HG03565 (cell line): ENCODE data around the gene LHPP.

ENCODE experiments used
- ATAC-seq: cut with Tn5 transposase; IDR thresholded peaks from one replicate; pipeline ENCODE4 v1.9.1; 2021; ENCODE audit warnings: mild to moderate bottlenecking, moderate library complexity; ENCODE audit not compliant: unreplicated experiment

Gene LHPP

DNA sequence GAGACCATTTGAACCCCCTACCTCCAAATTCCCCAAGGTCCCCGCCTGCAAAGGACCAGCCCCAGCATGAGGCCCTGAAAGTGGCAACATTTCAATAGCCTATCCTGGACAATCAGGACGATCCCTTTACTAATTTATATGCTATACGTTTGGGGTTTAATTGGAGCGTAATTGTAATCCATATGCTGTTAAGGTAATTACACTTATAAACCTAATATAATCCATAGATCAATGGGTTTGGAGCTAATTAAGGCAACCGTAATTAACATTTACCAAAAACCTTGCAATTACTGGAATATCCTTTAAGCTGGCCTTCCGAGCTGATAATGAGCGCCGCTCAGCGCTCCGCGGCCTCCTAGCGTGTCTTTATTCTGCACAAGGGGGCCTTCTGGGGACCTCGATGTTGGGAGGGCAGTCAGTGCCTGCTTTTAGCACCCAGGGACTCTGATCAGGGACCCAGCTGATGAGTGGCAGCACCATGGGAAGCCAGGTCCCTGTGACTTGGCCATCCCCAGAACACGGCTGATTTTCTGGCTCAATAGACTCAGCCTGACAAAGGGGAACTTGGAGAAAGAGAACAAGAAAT is 91.2 kb downstream of the LHPP start:
- ATAC-seq: no peak

DNA sequence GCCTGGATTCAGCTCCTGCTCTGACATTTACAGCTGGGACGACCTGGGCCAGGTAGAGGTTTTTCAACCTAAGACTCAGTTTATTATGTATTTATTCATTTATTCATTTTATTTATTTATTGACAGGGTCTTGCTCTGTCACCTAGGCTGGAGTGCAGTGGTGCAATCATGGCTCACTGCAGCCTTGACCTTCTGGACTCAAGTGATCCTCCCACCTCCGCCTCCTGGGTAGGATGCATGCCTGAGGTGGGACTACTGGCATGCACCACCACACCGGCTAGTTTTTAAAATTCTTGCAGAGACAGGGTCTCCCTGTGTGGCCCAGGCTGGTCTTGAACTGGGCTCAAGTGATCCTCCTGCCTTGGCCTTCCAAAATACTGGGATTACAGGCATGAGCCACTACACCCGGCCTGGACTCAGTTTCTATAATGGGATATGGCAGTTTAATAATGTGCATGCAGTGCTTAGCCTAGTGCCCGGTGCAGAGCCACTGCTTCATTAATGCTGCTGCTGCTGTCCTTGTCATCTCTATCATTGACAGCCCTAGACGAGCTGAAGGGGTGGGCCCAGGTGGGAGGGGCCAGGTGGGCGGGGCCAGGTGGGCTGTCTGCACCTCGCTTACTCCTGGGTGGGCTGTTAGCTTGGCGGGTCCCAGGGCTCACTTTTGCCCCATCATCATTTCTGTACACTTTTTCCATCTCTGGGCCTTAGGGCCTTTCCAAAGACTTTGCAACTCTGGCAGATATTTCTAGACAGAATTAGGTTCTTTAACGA is 92.6 kb downstream of the LHPP start:
- no peak for ATAC-seq

- ATAC-seq: no peak
Observed at GRCh38 chr10:124557167-124557566, 95.5 kb downstream of the LHPP start.

DNA sequence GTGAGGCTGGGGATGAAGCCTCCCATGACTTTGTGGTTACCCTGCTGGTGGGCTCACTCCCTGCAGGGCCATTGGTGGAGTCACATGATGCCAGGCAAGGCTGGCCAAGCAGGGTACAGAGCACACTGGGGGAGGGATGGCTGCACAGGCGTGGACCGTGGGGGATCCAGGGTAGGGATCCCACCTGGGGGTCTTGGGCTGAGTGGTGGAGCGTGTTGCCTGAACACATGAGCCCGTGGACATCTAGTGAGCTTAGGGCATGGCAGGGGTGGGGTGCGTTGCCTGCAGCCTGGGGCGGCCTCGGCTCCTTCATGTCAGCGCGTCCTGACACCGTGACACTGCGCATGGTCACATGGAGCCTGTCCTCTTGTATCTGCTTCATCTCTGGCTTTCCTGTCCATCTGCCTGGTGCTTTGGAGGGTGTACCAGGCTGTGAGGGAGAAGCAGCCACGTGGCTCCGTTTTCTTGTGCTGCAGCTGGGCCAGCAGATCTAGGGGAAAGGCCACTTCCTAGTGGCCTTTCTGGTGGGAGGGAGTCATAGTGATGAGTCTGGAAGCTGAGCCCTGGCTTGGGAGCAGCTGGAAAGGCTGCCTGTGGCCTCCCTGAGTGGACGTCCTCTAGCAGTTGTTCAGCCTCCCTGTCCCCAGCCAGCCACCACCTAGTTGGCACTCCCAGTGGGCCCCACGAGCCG is 96.2 kb downstream of the LHPP start:
- no peak for ATAC-seq

GRCh38 chr10:124558339-124559321 is 97.0 kb downstream of the LHPP start:
- no peak for ATAC-seq

DNA sequence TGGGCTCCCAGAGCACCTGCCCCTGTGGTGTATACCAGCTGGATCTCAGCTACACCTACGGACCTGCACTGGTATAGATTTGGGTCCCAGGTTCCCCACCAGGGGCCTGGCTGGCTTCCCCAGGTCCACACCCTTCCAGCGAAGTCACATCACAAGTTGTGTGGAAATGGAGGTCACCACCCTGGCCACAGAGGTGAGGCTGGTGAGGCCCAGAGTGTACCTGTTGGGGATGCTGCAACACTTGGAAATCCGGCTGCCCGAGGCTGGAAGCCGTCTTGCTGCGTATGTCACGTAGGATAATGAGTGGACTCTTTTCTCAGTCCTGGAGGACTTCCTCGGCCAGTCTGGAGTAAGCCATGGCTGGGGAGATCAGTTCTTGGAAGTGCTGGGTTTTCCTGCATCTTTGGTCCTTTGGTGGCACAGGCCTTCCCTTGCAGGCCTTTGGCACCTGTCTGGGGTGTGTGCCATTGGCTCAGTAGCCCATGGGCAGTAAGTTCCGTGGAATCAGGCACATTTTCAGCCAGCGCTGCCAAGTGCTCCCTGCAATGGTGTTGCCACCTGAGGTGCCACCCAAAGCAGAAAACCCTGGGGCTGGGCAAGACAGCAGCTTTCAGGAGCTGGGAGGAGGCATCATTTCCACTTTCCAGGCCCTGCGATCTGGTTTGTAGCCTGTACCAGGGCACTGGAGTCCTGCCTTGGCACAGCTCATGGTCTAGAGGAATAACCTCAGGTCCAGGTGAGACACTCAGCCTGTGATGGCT is 97.9 kb downstream of the LHPP start:
- no peak for ATAC-seq

GRCh38 chr10:124560377-124561105 is 98.9 kb downstream of the LHPP start:
- ATAC-seq: no peak

DNA sequence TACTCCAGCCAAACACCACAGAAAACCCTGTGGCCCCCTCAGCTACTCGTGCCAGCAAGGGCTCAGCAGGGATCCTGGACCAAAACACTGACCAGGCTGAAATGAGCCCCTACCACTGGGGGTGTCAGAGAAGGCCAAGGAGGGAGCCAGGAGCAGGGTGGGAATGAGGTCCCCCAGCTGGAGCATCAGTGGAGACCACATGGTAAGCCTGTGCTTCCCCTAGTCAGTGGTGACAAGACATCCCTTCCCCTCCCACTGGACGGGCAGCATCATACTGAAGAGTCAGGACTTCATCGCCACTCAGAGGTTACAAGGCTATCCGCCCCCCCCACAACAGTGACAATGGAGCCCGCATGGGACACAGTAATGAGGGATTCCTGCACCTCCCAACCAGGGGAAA is 99.6 kb downstream of the LHPP start:
- ATAC-seq: no peak

DNA sequence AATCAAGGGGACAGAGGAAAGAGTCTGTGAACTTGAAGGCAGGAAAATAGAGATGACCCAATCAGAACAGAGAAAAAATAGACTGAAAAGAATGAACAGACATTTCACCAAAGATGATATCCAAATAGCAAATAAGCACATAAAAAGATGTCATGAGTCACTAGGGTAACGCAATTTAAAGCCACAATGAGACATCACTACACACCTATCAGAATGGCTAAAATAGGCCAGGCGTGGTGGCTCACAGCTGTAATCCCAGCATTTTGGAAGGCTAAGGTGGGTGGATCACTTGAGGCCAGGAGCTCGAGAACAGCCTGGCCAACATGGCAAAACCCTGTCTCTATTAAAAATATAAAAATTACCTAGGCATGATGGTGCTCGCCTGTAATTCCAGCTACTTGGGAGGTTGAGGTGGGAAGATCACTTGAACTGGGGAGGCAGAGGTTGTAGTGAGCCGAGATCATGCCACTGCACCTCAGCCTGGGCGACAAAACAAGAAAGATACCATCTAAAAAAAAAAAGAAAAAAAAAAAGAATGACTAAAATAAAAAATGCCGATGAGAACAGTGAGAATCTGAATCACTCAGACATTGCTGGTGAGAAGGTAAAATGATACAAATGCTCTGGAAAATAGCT is 100.9 kb downstream of the LHPP start:
- no peak for ATAC-seq

DNA sequence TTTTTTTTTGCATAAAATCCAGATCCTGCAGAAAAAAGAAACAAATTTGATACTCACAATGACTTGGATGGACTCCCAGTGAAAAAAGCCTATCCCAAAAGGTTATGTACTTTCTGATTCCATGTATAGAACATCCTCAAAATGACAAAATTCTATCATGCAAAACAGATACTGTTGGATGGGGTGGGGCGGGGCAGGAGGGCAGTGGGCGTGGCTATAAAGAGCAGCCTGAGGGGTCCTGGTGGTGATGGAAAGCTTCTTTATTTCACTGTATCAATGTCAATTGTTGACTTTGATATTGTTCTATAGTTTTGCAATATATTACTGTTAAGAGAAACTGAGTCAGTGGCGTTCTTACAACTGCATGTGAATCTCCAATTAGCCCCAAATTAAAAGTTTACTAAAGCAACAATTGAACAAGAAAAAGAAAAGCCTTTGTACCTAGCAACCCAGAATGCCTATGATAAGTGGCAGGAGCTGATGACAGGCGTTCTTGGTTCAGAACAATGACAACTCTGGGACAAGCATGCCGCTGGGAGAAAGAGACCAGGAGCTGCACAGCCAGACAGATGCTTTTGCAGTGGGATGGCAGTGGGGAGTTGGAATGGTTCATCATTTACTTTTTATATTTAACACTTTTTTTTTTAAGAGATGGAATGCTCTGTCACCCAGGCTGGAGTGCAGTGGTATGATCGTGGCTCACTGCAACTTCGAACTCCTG is 101.9 kb downstream of the LHPP start:
- no peak for ATAC-seq

GRCh38 chr10:124564881-124565280 is 103.3 kb downstream of the LHPP start:
- no peak for ATAC-seq

DNA sequence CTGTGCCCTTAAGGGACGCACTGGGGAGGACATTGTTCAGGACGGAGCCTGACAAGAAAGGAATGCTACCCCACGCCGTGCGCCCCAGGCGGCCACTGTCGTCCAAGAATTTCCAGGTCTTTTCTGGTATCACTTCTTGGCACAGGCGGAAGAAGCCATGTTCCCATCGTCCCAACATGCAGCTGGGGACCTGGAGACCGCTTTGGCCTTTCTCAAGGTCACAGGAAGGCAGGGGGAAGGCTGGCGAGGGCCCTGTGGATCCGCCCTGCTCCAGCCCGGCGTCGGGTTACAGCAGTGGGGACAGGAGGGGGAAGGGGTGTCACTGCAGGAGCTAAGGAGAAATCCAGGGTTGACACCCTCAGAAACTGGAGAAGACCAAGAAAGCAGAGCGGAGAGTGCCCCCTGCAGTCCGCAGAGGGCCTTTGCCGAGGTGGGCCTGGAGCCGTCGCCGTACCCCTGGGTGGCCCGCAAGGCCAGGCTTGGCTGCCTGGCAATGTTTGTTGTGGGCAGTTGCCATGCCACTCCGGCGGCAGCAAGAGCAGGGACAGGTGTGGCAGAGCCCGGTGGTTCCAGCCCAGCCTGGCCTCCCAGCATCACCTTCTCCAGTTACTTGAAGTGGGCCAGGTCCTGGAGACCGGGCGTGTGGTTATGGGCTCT is 104.1 kb downstream of the LHPP start:
- no peak for ATAC-seq

DNA sequence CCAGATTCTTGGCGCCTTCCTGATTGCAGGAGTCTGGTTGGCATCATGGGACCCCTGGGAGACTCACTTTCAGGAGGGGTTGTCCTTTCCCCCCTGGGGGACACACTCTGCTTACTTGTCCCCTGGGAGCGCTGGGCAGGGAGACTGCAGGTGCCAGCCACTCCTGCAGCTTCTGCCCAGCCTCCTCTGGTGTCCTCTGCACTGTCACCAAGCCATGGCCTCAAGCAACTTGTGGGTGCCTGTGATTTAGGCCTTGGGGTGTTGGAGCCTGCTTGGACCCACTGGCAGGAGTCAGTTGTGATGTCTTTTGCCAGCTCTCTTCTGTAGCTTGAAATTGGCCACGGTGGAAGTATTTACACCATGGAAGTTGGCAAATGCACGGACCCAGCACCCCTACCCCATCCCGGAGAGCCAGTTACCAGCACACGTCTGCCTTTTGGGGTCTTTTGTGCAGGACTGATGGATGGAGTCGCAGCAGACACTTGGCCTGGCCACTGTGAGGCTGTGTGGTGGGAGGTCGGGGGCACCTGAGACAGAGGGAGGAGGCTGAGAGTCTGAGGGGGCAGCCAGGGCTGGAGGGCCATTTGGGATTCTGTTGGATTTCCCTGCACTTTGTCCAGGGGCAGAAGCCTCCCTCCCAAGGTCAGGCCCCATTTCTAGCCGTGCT is 104.7 kb downstream of the LHPP start:
- no peak for ATAC-seq

DNA sequence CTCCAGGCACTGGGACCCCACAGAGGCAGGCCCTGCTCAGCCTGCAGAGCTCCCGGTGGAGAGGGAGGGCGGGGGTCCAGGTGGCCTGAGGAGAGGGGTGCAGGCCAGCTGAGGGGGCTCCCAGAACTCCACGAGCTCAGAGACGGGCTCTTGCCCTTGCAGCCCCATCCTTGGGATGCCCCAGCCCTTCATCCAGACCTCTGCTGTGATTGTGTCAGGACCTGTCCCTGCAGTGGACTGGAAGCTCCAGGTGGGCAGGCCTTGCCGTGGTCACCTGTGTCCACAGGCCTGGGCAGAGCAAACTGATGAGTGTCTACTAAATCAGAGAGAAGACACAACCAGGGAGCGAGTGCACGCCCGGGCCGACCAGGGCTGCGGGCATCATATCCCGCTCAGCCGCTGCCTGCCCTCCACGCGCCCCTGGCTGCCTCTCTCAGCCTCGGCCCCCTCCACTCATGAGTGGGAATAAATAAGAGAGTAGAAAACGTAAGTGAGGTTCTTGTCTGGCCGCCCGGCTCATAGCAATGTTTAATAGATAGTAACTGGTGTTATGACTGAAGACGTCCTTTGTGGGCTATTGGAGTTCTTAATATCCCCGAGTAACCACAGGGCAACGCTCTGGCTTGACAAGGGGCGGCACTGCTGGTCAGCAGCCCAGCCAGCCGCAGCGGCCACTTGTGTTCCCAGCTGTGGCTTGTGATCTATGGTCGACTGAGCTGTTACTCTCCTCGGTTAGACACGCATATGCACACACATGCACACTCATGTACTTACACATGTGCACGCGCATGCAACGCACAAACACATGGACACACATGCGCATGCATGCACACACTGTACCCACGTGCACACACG is 105.6 kb downstream of the LHPP start:
- ATAC-seq: no peak

DNA sequence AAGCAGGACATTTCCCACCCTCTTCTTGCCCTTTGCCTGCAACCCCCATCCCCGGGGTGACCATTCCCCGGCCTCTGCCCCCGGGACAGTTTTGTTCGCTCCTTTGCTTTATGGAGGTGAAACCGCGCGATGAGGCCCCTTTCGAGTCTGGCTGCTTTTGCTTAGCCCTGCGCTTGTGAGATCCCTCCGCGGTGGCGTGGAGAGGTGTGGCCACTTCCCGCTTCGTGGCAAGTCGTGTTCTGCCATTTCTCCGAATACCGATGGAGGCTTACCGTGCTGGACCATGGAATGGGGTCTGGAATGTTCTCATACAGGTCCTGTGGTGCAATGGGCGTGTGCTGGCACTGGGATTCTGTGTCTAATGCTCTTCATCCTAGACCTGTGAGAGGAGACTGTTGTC is 106.7 kb downstream of the LHPP start:
- ATAC-seq: no peak

DNA sequence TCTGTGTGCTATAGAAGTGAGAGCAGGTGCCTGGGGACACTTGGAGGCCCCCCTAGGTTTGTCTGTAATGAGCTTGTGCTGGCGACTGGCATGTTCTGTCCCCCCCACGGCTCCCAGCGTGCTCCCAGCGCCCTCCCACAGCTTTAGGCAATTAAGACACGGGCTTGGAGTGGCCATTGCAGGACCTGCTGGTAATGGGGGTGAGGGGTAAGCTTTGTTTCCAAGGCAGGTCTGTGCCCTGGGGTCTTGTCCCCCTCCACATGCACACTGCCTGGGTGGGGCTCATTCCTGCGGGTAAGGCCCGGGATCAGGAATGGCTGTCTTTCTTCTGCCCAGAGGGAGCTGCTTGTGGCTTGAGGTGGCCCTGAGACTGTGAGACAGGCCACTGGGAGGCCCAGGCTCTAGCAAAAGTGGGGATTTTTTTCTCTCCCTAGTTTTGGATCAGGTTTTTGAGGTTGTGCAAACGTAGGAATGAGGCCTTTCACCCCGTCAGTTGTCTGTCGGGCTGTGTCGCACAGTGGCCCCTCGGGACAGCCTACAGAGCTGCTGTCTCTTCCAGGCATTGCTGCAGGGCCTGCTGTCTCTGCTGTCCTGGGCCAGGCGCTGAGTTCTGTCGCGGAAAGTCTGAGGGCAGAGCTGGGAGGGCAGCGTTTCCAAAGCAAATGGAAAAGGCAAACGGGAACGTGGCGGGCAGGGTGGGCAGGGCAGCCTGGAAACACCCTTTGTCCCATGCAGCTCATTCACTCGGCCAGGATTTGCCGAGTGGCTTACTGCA is 107.4 kb downstream of the LHPP start:
- ATAC-seq: no peak
